CD4-positive, alpha-beta T cell (primary cell): ENCODE results near the gene PCDH1. TPM values are rescaled to one million over a fixed set of nuclear protein-coding genes. Genes with fewer than 3 reads are reported as not detected.

Source experiments
- ATAC-seq: fragments of 200-7000 bp; cut with Tn5 transposase; one replicate; pipeline ENCODE4 v1.10.0; 2022; ENCODE audit warnings: mild to moderate bottlenecking; ENCODE audit not compliant: poor library complexity
- CTCF ChIA-PET: fragments of 350-600 bp; sonication (Branson Sonifier 250); formaldehyde crosslinking; loops from one replicate; lab custom pipeline; 2021; ENCODE audit warnings: antibody characterized with exemption, inconsistent platforms; lab: Charles Lee
- POLR2A ChIA-PET: fragments of 350-600 bp; sonication (Branson Sonifier 250); formaldehyde crosslinking; loops from one replicate; lab custom pipeline; 2021; ENCODE audit warnings: antibody characterized with exemption, inconsistent platforms; lab: Charles Lee
- DNase-seq, 14 experiments: peaks; one replicate each; pipeline ENCODE4 v3.0.0-alpha.2; 2013 to 2020; ENCODE audit warnings: mixed read lengths in 2 of 14
- H3K27ac ChIP-seq, 2 donors: one replicate each; pipeline versions ENCODE4 v1.5.1 to v1.7.0; 2013; ENCODE audit warnings: low read length in 2 of 2, low read depth in 1 of 2, mild to moderate bottlenecking in 1 of 2
- H3K27me3 ChIP-seq, 2 experiments: 1 replicate in 1 of 2; 2 replicates in 1 of 2; pipeline versions ENCODE4 v1.6.1 to v1.7.0; 2013; ENCODE audit warnings: low read length in 2 of 2, control low read depth in 1 of 2, mild to moderate bottlenecking in 1 of 2, moderate library complexity in 1 of 2; ENCODE audit not compliant: insufficient read depth in 2 of 2, control insufficient read depth in 1 of 2
- H3K36me3 ChIP-seq: one replicate; pipeline ENCODE4 v1.6.1; 2013; ENCODE audit warnings: low read length, control low read depth; ENCODE audit not compliant: insufficient read depth
- H3K4me1 ChIP-seq: one replicate; pipeline ENCODE4 v1.6.1; 2013; ENCODE audit warnings: low read length, control low read depth; ENCODE audit not compliant: insufficient read depth
- H3K4me3 ChIP-seq: one replicate; pipeline ENCODE4 v1.5.1; 2013; ENCODE audit warnings: mild to moderate bottlenecking, low read length, moderate library complexity
- H3K9me3 ChIP-seq, 2 experiments: 1 replicate in 1 of 2; 2 replicates in 1 of 2; pipeline versions ENCODE4 v1.6.1 to v1.7.0; 2013; ENCODE audit warnings: low read length in 2 of 2, mild to moderate bottlenecking in 2 of 2, control low read depth in 1 of 2, moderate library complexity in 1 of 2; ENCODE audit not compliant: control insufficient read depth in 1 of 2, insufficient read depth in 1 of 2
- H3K27ac Mint-ChIP-seq: one replicate; pipeline ENCODE4 v1.8.0; 2020; ENCODE audit warnings: mixed read lengths
- H3K27me3 Mint-ChIP-seq: one replicate; pipeline ENCODE4 v1.8.0; 2021; ENCODE audit warnings: mixed read lengths
- H3K36me3 Mint-ChIP-seq: one replicate; pipeline ENCODE4 v1.8.0; 2021; ENCODE audit warnings: low read depth, mixed read lengths
- H3K4me1 Mint-ChIP-seq: one replicate; pipeline ENCODE4 v1.8.0; 2021; ENCODE audit warnings: low read depth, mixed read lengths
- H3K4me3 Mint-ChIP-seq: one replicate; pipeline ENCODE4 v1.8.0; 2020; ENCODE audit warnings: mild to moderate bottlenecking, mixed read lengths
- H3K9me3 Mint-ChIP-seq: one replicate; pipeline ENCODE4 v1.8.0; 2020; ENCODE audit warnings: mixed read lengths
- intact Hi-C, 2 experiments: fragments of 100-400 bp; cut with DNase I in 1 of 2; cut with micrococcal nuclease in 1 of 2; formaldehyde crosslinking; loops; one replicate each; pipeline versions ENCODE4 v1.15.1 to v1.9.0; 2023 to 2025; cut with DNase I, micrococcal nuclease
- total RNA-seq, 174 experiments: library from RNA in 2 of 174; stranded (reverse) in 2 of 174; gene quantifications; one replicate each; pipeline ENCODE4 v1.2.3 and lab custom pipeline; 2021 to 2026
- TF ChIP-seq, protein P1 (sequence below): fragments of 200-600 bp; IDR thresholded peaks from one replicate; pipeline ENCODE4 v1.8.0; 2022; ENCODE audit warnings: antibody characterized with exemption, mild to moderate bottlenecking

PCDH1 gene
- total RNA-seq, 2 experiments from 2014 or later, result 0.17 TPM; not detected in 1

- Histone ChIP-seq H3K36me3 (no peaks in the 10 kb centered on the region), H3K9me3 (no peaks in the 10 kb centered on the region), H3K4me1 (peaks cover 11% of the 10 kb centered on the region), H3K27me3 (no peaks in the 10 kb centered on the region), H3K4me3 (no peak overlapping the region), H3K27ac (no peak overlapping the region)
- no peak overlapping the region for H3K27ac Mint-ChIP-seq
- no peak overlapping the region for H3K4me3 Mint-ChIP-seq
- TF ChIP-seq, protein P1, sequence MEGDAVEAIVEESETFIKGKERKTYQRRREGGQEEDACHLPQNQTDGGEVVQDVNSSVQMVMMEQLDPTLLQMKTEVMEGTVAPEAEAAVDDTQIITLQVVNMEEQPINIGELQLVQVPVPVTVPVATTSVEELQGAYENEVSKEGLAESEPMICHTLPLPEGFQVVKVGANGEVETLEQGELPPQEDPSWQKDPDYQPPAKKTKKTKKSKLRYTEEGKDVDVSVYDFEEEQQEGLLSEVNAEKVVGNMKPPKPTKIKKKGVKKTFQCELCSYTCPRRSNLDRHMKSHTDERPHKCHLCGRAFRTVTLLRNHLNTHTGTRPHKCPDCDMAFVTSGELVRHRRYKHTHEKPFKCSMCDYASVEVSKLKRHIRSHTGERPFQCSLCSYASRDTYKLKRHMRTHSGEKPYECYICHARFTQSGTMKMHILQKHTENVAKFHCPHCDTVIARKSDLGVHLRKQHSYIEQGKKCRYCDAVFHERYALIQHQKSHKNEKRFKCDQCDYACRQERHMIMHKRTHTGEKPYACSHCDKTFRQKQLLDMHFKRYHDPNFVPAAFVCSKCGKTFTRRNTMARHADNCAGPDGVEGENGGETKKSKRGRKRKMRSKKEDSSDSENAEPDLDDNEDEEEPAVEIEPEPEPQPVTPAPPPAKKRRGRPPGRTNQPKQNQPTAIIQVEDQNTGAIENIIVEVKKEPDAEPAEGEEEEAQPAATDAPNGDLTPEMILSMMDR, result no peak
- peaks cover 11% of the 10 kb centered on the region for H3K27me3 Mint-ChIP-seq
- POLR2A ChIA-PET, result no interaction called here
- no peak for DNase-seq
- H3K9me3 Mint-ChIP-seq, result no peaks in the 10 kb centered on the region
- ATAC-seq, result no peak
- intact Hi-C loops, result loop anchor here in 1 of 2 experiments (10.0 kb wide), 1 partner anchor 520 kb away; the partner anchor contains the start of gene TAF7
- H3K4me1 Mint-ChIP-seq, result peaks cover 10% of the 10 kb centered on the region
- CTCF ChIA-PET, result interaction anchor here (0.9 to 2.2 kb wide), 5 partner anchors 33 to 153 kb away, joined by 3 to 9 read pairs (median 3); partner anchors contain the start of gene PCDH1
- H3K36me3 Mint-ChIP-seq, result no peaks in the 10 kb centered on the region
Measured at GRCh38 chr5:141844414-141845097, 33.7 kb downstream of the PCDH1 start.

DNA sequence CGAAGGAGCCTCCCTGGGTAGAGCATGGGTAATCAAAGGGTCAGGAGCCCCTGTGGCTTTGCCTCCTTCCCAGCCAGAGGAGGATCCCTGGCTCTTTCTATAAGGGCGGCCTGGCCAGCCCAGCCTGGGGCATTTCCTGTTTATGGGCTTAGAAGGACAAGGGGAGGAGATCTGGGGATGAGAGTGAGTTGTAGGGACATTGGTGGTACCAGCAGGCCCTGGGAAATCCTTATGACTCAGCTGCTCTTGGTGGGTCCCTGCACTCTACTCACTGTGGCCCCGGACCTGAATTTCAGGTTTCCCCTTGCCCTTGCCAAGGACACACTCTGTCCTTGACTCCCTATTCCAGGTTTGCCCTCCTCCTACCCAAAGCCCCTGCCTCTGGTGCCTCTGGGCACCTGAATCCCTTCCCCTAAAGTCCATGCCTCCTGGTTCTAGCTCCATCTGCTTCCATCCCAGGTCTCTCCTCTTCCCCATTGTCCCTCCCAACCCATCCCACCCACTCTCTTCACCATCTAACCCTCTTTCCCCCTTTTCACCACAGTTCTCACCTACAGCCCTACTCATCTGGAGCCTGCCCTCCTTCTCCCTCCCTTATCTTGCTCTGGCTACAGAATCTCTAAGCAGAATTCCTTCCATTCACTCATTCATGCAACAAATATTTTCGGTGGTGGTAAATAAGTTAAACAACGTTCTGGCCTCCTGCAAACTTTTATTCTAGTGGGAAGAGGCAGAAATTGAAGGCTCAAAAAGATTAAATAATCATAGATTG is 34.9 kb downstream of the PCDH1 start:
- Mint-ChIP-seq H3K9me3 (no peaks in the 10 kb centered on the region), H3K4me1 (peaks cover under 1% of the 10 kb centered on the region), H3K27me3 (peaks cover 15% of the 10 kb centered on the region), H3K4me3 (no peak overlapping the region), H3K36me3 (no peaks in the 10 kb centered on the region), H3K27ac (no peak overlapping the region)
- CTCF ChIA-PET, result interaction anchor here (1.4 kb wide), 1 partner anchor 38 kb away, joined by 3 read pairs; no protein-coding TSS in a partner anchor
- Histone ChIP-seq H3K36me3 (no peaks in the 10 kb centered on the region), H3K27ac (no peak overlapping the region), H3K4me3 (no peak overlapping the region), H3K4me1 (no peaks in the 10 kb centered on the region), H3K27me3 (no peaks in the 10 kb centered on the region), H3K9me3 (no peaks in the 10 kb centered on the region)
- TF ChIP-seq, protein P1, result no peak
- no peak for ATAC-seq
- DNase-seq, result no peak
- POLR2A ChIA-PET, result no interaction called here
- intact Hi-C loops, result loop anchor here in 1 of 2 experiments (10.0 kb wide), 1 partner anchor 519 kb away; the partner anchor contains the start of gene TAF7

GRCh38 chr5:141841378-141842180 is 36.6 kb downstream of the PCDH1 start:
- ChIA-PET CTCF (no interaction called here), POLR2A (no interaction called here)
- Mint-ChIP-seq H3K9me3 (no peaks in the 10 kb centered on the region), H3K27ac (no peak overlapping the region), H3K27me3 (peaks cover 15% of the 10 kb centered on the region), H3K36me3 (no peaks in the 10 kb centered on the region), H3K4me3 (no peak overlapping the region), H3K4me1 (peaks cover under 1% of the 10 kb centered on the region)
- DNase-seq (no peak), ATAC-seq (no peak)
- Histone ChIP-seq H3K4me1 (no peaks in the 10 kb centered on the region), H3K4me3 (no peak overlapping the region), H3K9me3 (no peaks in the 10 kb centered on the region), H3K27me3 (no peaks in the 10 kb centered on the region), H3K27ac (no peak overlapping the region), H3K36me3 (no peaks in the 10 kb centered on the region)
- TF ChIP-seq, protein P1, result no peak
- intact Hi-C loops, result loop anchor here in 1 of 2 experiments (10.0 kb wide), 1 partner anchor 517 kb away; the partner anchor contains the start of gene TAF7
